HepG2 (cell line): ENCODE measurements around the gene FKBP1B. TPM values are rescaled to one million over a fixed set of nuclear protein-coding genes. Genes with fewer than 3 reads are reported as not detected.

ENCODE experiments used
- CENPBD1 ChIP-seq: sonication (generic); formaldehyde crosslinking; IDR thresholded peaks from 2 replicates; pipeline ENCODE4 v1.8.0; 2022; ENCODE audit warnings: missing genetic modification reagents, low read depth, mild to moderate bottlenecking, borderline replicate concordance
- LCORL ChIP-seq, 2 experiments: fragments of 450-650 bp in 1 of 2; sonication (generic) in 1 of 2; formaldehyde crosslinking in 1 of 2; IDR thresholded peaks; 2 replicates each; pipeline versions ENCODE4 v1.5.0 to v1.6.1; 2017 to 2020; ENCODE audit warnings: antibody characterized with exemption in 1 of 2, missing genetic modification reagents in 1 of 2
- NR2F1 ChIP-seq, 2 experiments: fragments of 450-650 bp in 1 of 2; formaldehyde crosslinking in 1 of 2; IDR thresholded peaks; 2 replicates each; pipeline versions ENCODE4 v1.5.0 to v1.6.1; 2016 to 2020; ENCODE audit warnings: mild to moderate bottlenecking in 1 of 2, missing compliant biosample characterization in 1 of 2, missing genetic modification reagents in 1 of 2, moderate library complexity in 1 of 2
- PHF21A ChIP-seq: sonication (generic); formaldehyde crosslinking; IDR thresholded peaks from 2 replicates; pipeline ENCODE4 v1.5.0; 2020; ENCODE audit warnings: mild to moderate bottlenecking, missing genetic modification reagents
- RFX3 ChIP-seq: IDR thresholded peaks from 2 replicates; pipeline ENCODE4 v1.6.1; 2016; ENCODE audit warnings: missing biosample characterization, missing genetic modification reagents
- TAF1 ChIP-seq: sonication (generic); formaldehyde crosslinking; IDR thresholded peaks from 2 replicates; pipeline ENCODE4 v1.4.0; 2020; ENCODE audit warnings: missing genetic modification reagents
- TBP ChIP-seq: sonication (generic); formaldehyde crosslinking; IDR thresholded peaks from 2 replicates; pipeline ENCODE4 v1.5.0; 2020; ENCODE audit warnings: missing genetic modification reagents
- TEAD3 ChIP-seq: optimal IDR thresholded peaks from 2 replicates; pipeline ENCODE3; 2016; ENCODE audit warnings: borderline replicate concordance
- ZBTB49 ChIP-seq: sonication (generic); formaldehyde crosslinking; IDR thresholded peaks from 2 replicates; pipeline ENCODE4 v1.4.0; 2020; ENCODE audit warnings: missing genetic modification reagents, borderline replicate concordance
- ZHX1 ChIP-seq: sonication (generic); formaldehyde crosslinking; IDR thresholded peaks from 2 replicates; pipeline ENCODE4 v1.8.1; 2022; ENCODE audit warnings: low read depth, mild to moderate bottlenecking, missing genetic modification reagents
- ZMAT3 ChIP-seq: sonication (generic); formaldehyde crosslinking; conservative IDR thresholded peaks from 2 replicates; pipeline ENCODE4 v1.7.0; 2021; ENCODE audit warnings: missing genetic modification reagents
- ZNF180 ChIP-seq: sonication (generic); formaldehyde crosslinking; IDR thresholded peaks from 2 replicates; pipeline ENCODE4 v1.4.0; 2020; ENCODE audit warnings: low read depth, missing genetic modification reagents, borderline replicate concordance
- ZNF224 ChIP-seq: sonication (generic); formaldehyde crosslinking; IDR thresholded peaks from 2 replicates; pipeline ENCODE4 v1.5.0; 2020; ENCODE audit warnings: mild to moderate bottlenecking, missing genetic modification reagents
- ZNF251 ChIP-seq: sonication (generic); formaldehyde crosslinking; IDR thresholded peaks from 2 replicates; pipeline ENCODE4 v1.9.0; 2021; ENCODE audit warnings: mild to moderate bottlenecking, missing genetic modification reagents
- ZNF296 ChIP-seq: sonication (generic); formaldehyde crosslinking; conservative IDR thresholded peaks from 2 replicates; pipeline ENCODE4 v1.5.0; 2020; ENCODE audit warnings: mild to moderate bottlenecking, missing genetic modification reagents
- ZNF550 ChIP-seq: sonication (generic); formaldehyde crosslinking; IDR thresholded peaks from 2 replicates; pipeline ENCODE4 v1.4.0; 2020; ENCODE audit warnings: mild to moderate bottlenecking, missing genetic modification reagents, borderline replicate concordance
- ZNF709 ChIP-seq: sonication (generic); formaldehyde crosslinking; IDR thresholded peaks from 2 replicates; pipeline ENCODE4 v1.5.0; 2020; ENCODE audit warnings: mild to moderate bottlenecking, missing genetic modification reagents
- ZNF720 ChIP-seq: sonication (generic); formaldehyde crosslinking; IDR thresholded peaks from 2 replicates; pipeline ENCODE4 v1.4.0; 2020; ENCODE audit warnings: missing genetic modification reagents
- ZNF770 ChIP-seq: sonication (generic); formaldehyde crosslinking; IDR thresholded peaks from 2 replicates; pipeline ENCODE4 v1.5.0; 2020; ENCODE audit warnings: mild to moderate bottlenecking, missing genetic modification reagents
- ZUFSP ChIP-seq: sonication (generic); formaldehyde crosslinking; IDR thresholded peaks from 2 replicates; pipeline ENCODE4 v1.9.0; 2021; ENCODE audit warnings: missing genetic modification reagents, mild to moderate bottlenecking, borderline replicate concordance
- polyA plus RNA-seq, 8 experiments: library from polyadenylated mRNA; depleted of rRNA in 3 of 8; stranded (reverse) in 7 of 8; unstranded in 1 of 8; fragments of >200 nt; fragmentation: Illumina TruSeq in 4 of 8; extraction: Trizol in 4 of 8; gene quantifications; 2 replicates each; pipeline versions ENCODE4 v1.2.1 to v1.2.3, GENCODE V29; 2011 to 2016; ENCODE audit warnings: low read depth in 4 of 8, missing spikeins in 1 of 8, mixed read lengths in 1 of 8; ENCODE audit not compliant: insufficient read depth in 1 of 8
- total RNA-seq, 5 experiments: library from RNA; depleted of rRNA; stranded (reverse); fragments of >200 nt; fragmentation: Illumina TruSeq; extraction: Trizol; gene quantifications; 2 replicates each; pipeline ENCODE4 v1.2.3, GENCODE V29; 2016; ENCODE audit warnings: low read depth in 1 of 5

Gene FKBP1B
- total and polyA plus RNA-seq, 2 of the 13 experiments (the other 11 are each of a cell fraction or from before 2014, with no cell fraction given): 35.2 to 96.3 TPM

- TF ChIP-seq ZNF770 (CRISPR knock-in tag): no peak
- no peak for TF ChIP-seq ZNF720 (CRISPR knock-in tag)
- TF ChIP-seq ZNF180 (CRISPR knock-in tag): no peak
- TF ChIP-seq RFX3 (CRISPR knock-in tag): no peak
- TF ChIP-seq ZUFSP: no peak
- TF ChIP-seq PHF21A (CRISPR knock-in tag): no peak
- no peak for TF ChIP-seq TBP
- TF ChIP-seq ZNF550 (CRISPR knock-in tag): no peak
- TF ChIP-seq NR2F1 (CRISPR knock-in tag; IDR thresholded peaks at IDR 0.05): peak in 1 of 2 experiments; percentile 35; a peak in 1 of 4 replicates
- peak; percentile 40 for TF ChIP-seq TEAD3 (CRISPR knock-in tag)
- TF ChIP-seq ZNF251 (CRISPR knock-in tag): no peak
- no peak for TF ChIP-seq ZNF296 (CRISPR knock-in tag)
- TF ChIP-seq ZBTB49 (CRISPR knock-in tag): no peak
- TF ChIP-seq TAF1: no peak
- TF ChIP-seq CENPBD1 (CRISPR knock-in tag): no peak
- no peak for TF ChIP-seq ZNF224 (CRISPR knock-in tag)
- TF ChIP-seq ZHX1 (CRISPR knock-in tag): 0 out of 2 replicates have a peak, but pooled peaks have one; percentile 27
- TF ChIP-seq LCORL (IDR thresholded peaks at IDR 0.05): no peak
- 0 out of 2 replicates have a peak, but pooled peaks have one; percentile 49 for TF ChIP-seq LCORL (CRISPR knock-in tag; IDR thresholded peaks at IDR 0.05)
- no peak for TF ChIP-seq ZNF709 (CRISPR knock-in tag)
- no peak for TF ChIP-seq ZMAT3
Observed at GRCh38 chr2:24008672-24009366, 40.7 kb upstream of the FKBP1B start (continued).
